ENCODE measurements around the gene CACNA1D.

CACNA1D gene

DNA sequence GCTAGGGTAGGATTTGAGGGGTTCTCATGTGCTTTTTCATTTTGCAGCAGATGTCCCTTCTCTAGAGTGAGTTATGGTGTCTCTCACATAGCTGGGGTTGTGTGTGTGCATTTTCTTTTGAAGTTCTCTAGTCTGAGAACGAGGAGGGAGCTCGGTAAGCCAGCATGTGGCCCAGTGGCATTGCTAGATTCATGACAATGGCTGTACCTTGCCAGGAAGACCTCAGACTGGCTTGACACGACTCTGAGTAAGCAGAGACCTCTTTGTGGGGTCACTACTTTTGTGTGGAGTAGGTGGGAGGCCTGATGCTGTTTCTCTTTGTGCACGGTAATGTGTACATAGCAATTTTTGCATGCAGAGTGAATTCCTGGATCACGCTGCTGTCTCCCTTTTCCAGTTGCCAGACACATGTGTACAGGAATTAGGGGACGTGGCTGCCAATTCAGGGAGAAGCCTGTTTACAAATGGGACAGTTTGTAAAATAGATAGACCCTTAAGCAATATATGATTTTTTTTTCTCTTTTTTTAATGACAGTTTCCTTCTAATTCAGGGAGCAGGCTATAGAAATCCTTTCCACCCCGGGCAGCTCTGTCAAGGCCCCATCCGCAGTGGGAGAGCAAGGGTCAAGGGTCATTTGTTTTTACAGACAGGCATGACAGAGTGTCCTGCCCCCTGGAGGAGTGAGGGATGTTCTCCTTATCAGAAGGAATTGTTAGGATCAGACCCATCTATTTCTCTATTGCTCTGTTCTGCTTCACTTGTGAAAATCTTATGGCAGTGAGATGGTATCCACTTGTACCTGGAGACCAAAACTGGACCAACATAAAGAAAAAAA lies 4.6 kb downstream of the CACNA1D start:
- Histone ChIP-seq H3K36me3 (ENCODE audit: control insufficient read depth, insufficient read depth, low read length) (no peaks in the 10 kb centered on the region), H3K4me3 (ENCODE audit: low read length) (no peak overlapping the region), H3K4me1 (ENCODE audit: control insufficient read depth, insufficient read depth, low read length) (no peaks in the 10 kb centered on the region), H3K9me3 (ENCODE audit: control insufficient read depth, low read length) (no peaks in the 10 kb centered on the region), H3K27me3 (ENCODE audit: control insufficient read depth, insufficient read depth, low read length) (peaks cover 15% of the 10 kb centered on the region), H3K9ac (ENCODE audit: low read length) (no peak overlapping the region)

DNA sequence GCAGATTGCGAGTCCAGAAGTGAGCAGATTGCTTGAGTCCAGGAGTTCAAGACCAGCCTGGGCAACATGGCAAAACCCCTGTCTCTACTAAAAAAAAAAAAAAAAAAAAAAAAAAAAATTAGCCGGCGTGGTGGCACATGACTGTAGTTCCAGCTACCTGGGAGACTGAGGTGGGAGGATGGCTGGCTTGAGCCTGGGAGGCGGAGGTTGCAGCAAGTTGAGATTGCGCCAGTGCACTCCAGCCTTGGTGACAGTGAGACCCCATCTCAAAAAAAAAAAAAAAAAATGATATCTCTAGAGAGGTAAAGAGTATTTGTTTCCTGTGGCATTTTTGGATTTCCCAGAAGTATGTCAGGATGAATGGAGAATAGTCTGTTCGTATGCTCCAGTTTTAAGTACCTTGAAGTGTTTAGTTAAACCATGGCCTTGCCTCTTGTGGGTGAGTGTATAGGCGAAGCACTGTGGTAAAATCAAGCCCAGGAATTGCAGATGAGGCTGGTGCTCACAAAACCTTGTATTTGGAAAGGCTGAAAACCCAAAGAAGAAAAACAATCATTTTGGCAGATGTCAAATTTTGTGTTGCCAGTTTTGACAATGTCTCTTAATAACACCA lies 5.9 kb downstream of the CACNA1D start:
- Histone ChIP-seq H3K4me1 (ENCODE audit: control insufficient read depth, insufficient read depth, low read length) (no peaks in the 10 kb centered on the region), H3K27me3 (ENCODE audit: control insufficient read depth, insufficient read depth, low read length) (peaks cover 10% of the 10 kb centered on the region), H3K36me3 (ENCODE audit: control insufficient read depth, insufficient read depth, low read length) (no peaks in the 10 kb centered on the region), H3K4me3 (ENCODE audit: low read length) (no peak overlapping the region), H3K9ac (ENCODE audit: low read length) (no peak overlapping the region), H3K9me3 (ENCODE audit: control insufficient read depth, low read length) (no peaks in the 10 kb centered on the region)

GRCh38 chr3:53501178-53501577 lies 6.8 kb downstream of the CACNA1D start:
- no peak overlapping the region for H3K4me3 ChIP-seq (ENCODE audit: low read length)
- peaks cover 4% of the 10 kb centered on the region for H3K4me1 ChIP-seq (ENCODE audit: control insufficient read depth, insufficient read depth, low read length)
- peaks cover 1% of the 10 kb centered on the region for H3K27me3 ChIP-seq (ENCODE audit: control insufficient read depth, insufficient read depth, low read length)
- no peak overlapping the region for H3K9ac ChIP-seq (ENCODE audit: low read length)
- no peaks in the 10 kb centered on the region for H3K36me3 ChIP-seq (ENCODE audit: control insufficient read depth, insufficient read depth, low read length)
- H3K9me3 ChIP-seq (ENCODE audit: control insufficient read depth, low read length) = no peaks in the 10 kb centered on the region

DNA sequence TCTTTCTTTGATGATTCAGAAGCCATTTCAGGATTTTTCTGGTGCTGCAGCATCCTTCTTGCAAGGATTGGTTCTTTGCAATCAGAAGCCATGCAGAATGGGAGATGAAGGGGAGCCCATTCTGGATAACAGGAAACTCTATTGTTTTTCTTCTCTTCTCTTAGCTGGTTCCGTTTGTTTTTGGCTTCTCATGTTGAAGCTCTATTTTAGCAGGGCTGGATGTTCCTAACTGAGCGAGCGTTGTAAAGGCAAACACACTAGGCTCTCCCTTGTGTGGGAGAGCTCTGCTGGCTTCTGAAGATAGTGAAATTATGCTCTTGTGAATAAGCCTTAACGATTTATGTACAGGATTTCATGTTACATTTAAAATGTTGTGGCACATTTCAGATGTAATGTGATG lies 8.3 kb downstream of the CACNA1D start:
- H3K9me3 ChIP-seq (ENCODE audit: control insufficient read depth, low read length) = no peaks in the 10 kb centered on the region
- no peak overlapping the region for H3K9ac ChIP-seq (ENCODE audit: low read length)
- peaks cover 15% of the 10 kb centered on the region for H3K4me1 ChIP-seq (ENCODE audit: control insufficient read depth, insufficient read depth, low read length)
- H3K27me3 ChIP-seq (ENCODE audit: control insufficient read depth, insufficient read depth, low read length) = no peaks in the 10 kb centered on the region
- H3K36me3 ChIP-seq (ENCODE audit: control insufficient read depth, insufficient read depth, low read length) = no peaks in the 10 kb centered on the region
- no peak overlapping the region for H3K4me3 ChIP-seq (ENCODE audit: low read length)

DNA sequence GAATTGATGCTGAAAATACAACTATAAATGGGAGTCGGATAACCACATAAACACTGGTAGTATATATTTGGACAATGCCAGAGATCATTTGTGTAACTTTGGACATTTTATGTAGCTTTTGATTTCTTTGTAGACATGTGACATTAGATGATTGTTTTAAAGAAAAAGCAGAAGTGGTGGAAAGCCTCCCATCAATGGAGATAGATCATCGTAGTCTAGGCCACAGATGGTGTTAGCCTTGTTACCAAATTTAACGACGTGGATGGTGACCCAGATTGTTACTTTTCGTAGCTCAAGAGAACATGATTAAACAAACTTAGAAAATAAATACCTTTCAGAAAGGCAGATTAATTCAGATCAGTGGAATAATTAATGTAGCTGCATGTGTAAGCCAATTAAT lies 8.8 kb downstream of the CACNA1D start:
- Histone ChIP-seq H3K9me3 (ENCODE audit: control insufficient read depth, low read length) (no peaks in the 10 kb centered on the region), H3K9ac (ENCODE audit: low read length) (no peak overlapping the region), H3K4me1 (ENCODE audit: control insufficient read depth, insufficient read depth, low read length) (peaks cover 15% of the 10 kb centered on the region), H3K4me3 (ENCODE audit: low read length) (no peak overlapping the region), H3K27me3 (ENCODE audit: control insufficient read depth, insufficient read depth, low read length) (no peaks in the 10 kb centered on the region), H3K36me3 (ENCODE audit: control insufficient read depth, insufficient read depth, low read length) (no peaks in the 10 kb centered on the region)

DNA sequence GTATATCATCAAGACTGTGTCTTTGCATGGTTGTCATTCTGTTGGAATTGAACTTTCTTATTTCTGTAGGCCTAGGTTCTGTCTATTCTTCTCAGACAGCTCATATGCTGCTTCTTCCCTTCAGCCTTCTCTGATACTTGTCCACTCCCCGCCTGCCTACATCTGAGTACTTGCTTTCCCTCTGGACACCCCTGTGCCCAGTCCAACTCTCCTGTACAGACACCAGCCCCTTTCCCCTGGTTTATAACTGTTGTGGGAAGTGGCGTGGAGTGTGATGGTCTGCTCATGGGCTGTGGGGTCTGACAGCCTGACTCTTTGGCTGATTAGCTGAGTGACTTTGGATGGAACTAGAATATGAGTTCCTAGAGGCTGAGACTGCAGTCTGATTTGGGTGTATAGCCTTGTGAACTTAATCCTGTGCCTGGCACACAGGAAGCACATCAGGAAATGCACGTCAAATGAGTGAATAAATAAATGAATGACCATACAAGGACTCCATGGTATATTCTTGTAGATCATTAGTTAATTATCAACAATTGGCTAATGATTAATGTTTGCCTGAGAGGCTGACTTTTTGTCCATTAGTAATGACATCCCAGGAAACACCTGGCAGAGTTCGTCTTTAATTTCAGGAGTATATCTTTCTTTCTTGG lies 11.8 kb downstream of the CACNA1D start:
- H3K9me3 ChIP-seq (ENCODE audit: control insufficient read depth, low read length) = no peaks in the 10 kb centered on the region
- H3K27me3 ChIP-seq (ENCODE audit: control insufficient read depth, insufficient read depth, low read length) = no peaks in the 10 kb centered on the region
- H3K4me3 ChIP-seq (ENCODE audit: low read length) = no peak overlapping the region
- H3K36me3 ChIP-seq (ENCODE audit: control insufficient read depth, insufficient read depth, low read length) = no peaks in the 10 kb centered on the region
- H3K4me1 ChIP-seq (ENCODE audit: control insufficient read depth, insufficient read depth, low read length) = peaks cover 15% of the 10 kb centered on the region
- H3K9ac ChIP-seq (ENCODE audit: low read length) = no peak overlapping the region

- Histone ChIP-seq H3K27me3 (ENCODE audit: control insufficient read depth, insufficient read depth, low read length) (no peaks in the 10 kb centered on the region), H3K9ac (ENCODE audit: low read length) (no peak overlapping the region), H3K9me3 (ENCODE audit: control insufficient read depth, low read length) (no peaks in the 10 kb centered on the region), H3K4me1 (ENCODE audit: control insufficient read depth, insufficient read depth, low read length) (peaks cover 15% of the 10 kb centered on the region), H3K4me3 (ENCODE audit: low read length) (no peak overlapping the region), H3K36me3 (ENCODE audit: control insufficient read depth, insufficient read depth, low read length) (no peaks in the 10 kb centered on the region)
These were observed 12.3 kb downstream of the CACNA1D start for GRCh38 chr3:53506763-53507145.

DNA sequence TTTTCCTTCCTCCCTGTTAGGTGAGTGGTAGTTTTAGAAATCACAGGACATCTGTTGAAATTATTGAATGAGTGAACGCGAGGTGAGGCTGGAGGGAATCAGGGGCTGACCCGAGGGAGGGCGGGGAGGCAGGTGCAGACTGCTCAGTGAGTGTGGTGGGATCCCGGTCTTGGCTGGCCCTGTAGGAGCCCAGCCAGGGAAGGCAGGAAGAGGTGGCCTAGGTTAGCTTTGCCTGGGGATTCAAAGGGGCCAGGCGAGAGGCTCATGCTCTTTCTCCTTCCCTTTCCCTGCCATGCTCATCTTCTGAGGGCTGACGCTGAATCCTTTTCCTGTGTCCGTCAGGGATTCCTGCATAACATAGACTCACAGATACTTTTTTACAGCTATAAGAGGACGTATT lies 15.1 kb downstream of the CACNA1D start:
- Histone ChIP-seq H3K4me3 (ENCODE audit: low read length) (no peak overlapping the region), H3K36me3 (ENCODE audit: control insufficient read depth, insufficient read depth, low read length) (no peaks in the 10 kb centered on the region), H3K9me3 (ENCODE audit: control insufficient read depth, low read length) (no peaks in the 10 kb centered on the region), H3K4me1 (ENCODE audit: control insufficient read depth, insufficient read depth, low read length) (peaks cover 15% of the 10 kb centered on the region), H3K9ac (ENCODE audit: low read length) (no peak overlapping the region), H3K27me3 (ENCODE audit: control insufficient read depth, insufficient read depth, low read length) (no peaks in the 10 kb centered on the region)

DNA sequence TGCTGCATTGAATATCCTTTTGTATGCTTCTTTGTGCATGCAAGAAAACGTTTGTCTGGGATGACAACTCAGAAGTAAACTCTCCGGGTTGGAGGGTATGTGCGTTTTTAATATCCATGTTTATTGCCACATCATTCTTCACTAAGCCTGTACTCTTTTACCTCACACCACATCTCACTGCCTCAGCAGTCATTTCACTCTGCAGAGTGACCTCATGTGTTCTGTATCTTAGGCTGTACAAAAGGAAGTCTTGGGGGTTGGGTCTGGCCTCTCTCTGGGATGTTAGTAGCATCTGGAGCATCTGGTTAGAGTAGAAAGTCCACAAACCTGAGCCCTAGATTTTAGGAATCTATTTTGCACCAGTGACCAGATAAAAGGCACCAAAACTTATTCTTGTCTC lies 16.1 kb downstream of the CACNA1D start:
- no peak overlapping the region for H3K9ac ChIP-seq (ENCODE audit: low read length)
- no peaks in the 10 kb centered on the region for H3K27me3 ChIP-seq (ENCODE audit: control insufficient read depth, insufficient read depth, low read length)
- no peak overlapping the region for H3K4me3 ChIP-seq (ENCODE audit: low read length)
- H3K4me1 ChIP-seq (ENCODE audit: control insufficient read depth, insufficient read depth, low read length) = peaks cover 15% of the 10 kb centered on the region
- H3K9me3 ChIP-seq (ENCODE audit: control insufficient read depth, low read length) = no peaks in the 10 kb centered on the region
- H3K36me3 ChIP-seq (ENCODE audit: control insufficient read depth, insufficient read depth, low read length) = no peaks in the 10 kb centered on the region

DNA sequence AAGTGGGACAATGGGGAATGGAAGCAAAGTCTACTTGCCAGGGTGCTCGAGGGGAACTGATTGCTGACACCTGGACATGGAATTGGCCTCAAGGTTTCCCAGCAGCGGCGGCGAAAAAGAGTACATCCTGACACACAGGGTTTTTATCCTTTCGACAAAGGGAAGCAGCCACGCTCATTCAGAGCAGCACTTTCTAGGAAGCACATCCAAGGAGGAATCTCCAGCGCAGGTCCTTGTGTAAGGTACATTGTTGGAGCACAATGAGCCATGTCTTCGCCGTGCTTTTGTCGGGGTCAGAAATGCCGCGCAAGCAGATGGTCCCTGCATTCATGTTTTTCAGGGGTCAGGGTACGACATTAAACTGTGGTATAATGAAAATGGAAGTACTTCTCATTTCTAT lies 16.8 kb downstream of the CACNA1D start:
- Histone ChIP-seq H3K4me1 (ENCODE audit: control insufficient read depth, insufficient read depth, low read length) (peaks cover 11% of the 10 kb centered on the region), H3K27me3 (ENCODE audit: control insufficient read depth, insufficient read depth, low read length) (no peaks in the 10 kb centered on the region), H3K9ac (ENCODE audit: low read length) (no peak overlapping the region), H3K36me3 (ENCODE audit: control insufficient read depth, insufficient read depth, low read length) (no peaks in the 10 kb centered on the region), H3K9me3 (ENCODE audit: control insufficient read depth, low read length) (no peaks in the 10 kb centered on the region), H3K4me3 (ENCODE audit: low read length) (no peak overlapping the region)

DNA sequence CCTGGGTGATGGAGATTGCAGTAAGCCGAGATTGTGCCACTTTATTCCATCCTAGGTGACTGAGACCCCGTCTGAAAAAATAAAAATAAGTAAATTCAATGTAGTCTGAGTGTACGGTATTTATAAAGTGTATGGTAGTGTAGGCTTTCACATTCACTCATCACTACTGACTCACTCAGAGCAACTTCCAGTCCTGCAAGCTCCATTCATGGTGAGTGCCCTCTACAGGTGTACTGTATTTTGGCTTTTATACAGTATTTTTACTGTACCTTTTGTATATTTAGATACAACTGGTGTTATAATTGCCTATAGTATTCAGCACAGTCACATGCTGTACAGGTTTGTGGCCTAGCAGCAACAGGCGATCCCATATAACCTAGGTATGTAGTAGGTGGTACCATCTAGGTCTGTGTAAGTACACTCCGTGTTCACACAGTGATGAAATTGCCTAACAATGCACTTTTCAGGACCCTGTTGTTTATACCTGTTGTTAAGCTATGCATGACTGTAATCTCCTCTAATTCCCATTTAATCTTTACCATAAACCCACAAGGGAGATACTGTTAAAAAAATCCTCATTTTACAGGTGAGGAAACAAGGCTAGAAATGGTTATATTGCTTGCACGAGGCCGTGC lies 19.3 kb downstream of the CACNA1D start:
- Histone ChIP-seq H3K9ac (ENCODE audit: low read length) (no peak overlapping the region), H3K4me3 (ENCODE audit: low read length) (no peak overlapping the region), H3K9me3 (ENCODE audit: control insufficient read depth, low read length) (no peaks in the 10 kb centered on the region), H3K4me1 (ENCODE audit: control insufficient read depth, insufficient read depth, low read length) (peaks cover 4% of the 10 kb centered on the region), H3K36me3 (ENCODE audit: control insufficient read depth, insufficient read depth, low read length) (no peaks in the 10 kb centered on the region), H3K27me3 (ENCODE audit: control insufficient read depth, insufficient read depth, low read length) (no peaks in the 10 kb centered on the region)

DNA sequence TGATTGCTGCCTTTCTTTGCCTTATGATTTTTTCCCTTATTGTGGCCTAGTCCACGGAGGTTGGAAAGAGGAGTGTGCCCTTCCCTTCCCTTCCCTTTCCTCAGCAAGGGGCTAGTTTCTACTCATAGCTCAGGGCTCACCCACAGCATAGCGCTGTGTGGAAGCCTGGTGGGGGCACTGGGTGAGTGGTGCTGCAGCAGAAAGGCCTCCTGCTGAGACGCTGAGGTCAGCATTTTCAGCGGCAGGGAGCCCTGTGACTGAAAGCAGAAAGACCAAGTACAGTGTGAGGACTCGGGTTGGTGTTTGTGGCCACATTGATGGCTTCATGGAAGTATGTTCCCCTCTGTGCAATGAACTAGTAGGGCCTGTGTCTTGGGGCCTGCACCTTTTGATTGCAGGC lies 21.9 kb downstream of the CACNA1D start:
- peaks cover 4% of the 10 kb centered on the region for H3K4me1 ChIP-seq (ENCODE audit: control insufficient read depth, insufficient read depth, low read length)
- no peak overlapping the region for H3K9ac ChIP-seq (ENCODE audit: low read length)
- no peak overlapping the region for H3K4me3 ChIP-seq (ENCODE audit: low read length)
- no peaks in the 10 kb centered on the region for H3K36me3 ChIP-seq (ENCODE audit: control insufficient read depth, insufficient read depth, low read length)
- H3K9me3 ChIP-seq (ENCODE audit: control insufficient read depth, low read length) = no peaks in the 10 kb centered on the region
- no peaks in the 10 kb centered on the region for H3K27me3 ChIP-seq (ENCODE audit: control insufficient read depth, insufficient read depth, low read length)
